HG03432 (cell line): ENCODE measurements around the gene GTF2IRD1.
"Not testable (repeated sequence)": the region's sequence is repeated elsewhere in the genome, so short reads cannot be mapped to it uniquely, and the experiment has no call there.

Source experiments
- ATAC-seq: cut with Tn5 transposase; IDR thresholded peaks from one replicate; pipeline ENCODE4 v1.9.1; 2021; ENCODE audit warnings: mild to moderate bottlenecking, moderate library complexity; ENCODE audit not compliant: unreplicated experiment

GTF2IRD1 gene

GRCh38 chr7:74625446-74625845 is 171.7 kb downstream of the GTF2IRD1 start:
- ATAC-seq = no peak

- no peak for ATAC-seq
These were observed 174.1 kb downstream of the GTF2IRD1 start for GRCh38 chr7:74627661-74628411.

GRCh38 chr7:74632505-74632904 is 178.8 kb downstream of the GTF2IRD1 start:
- ATAC-seq = no peak

- no peak for ATAC-seq
These were observed 179.8 kb downstream of the GTF2IRD1 start for GRCh38 chr7:74633451-74633921.

- ATAC-seq = no peak
These were observed 184.0 kb downstream of the GTF2IRD1 start for GRCh38 chr7:74637745-74638144.

- ATAC-seq = peak; percentile 88
These were observed 196.3 kb downstream of the GTF2IRD1 start for GRCh38 chr7:74650055-74650454.

GRCh38 chr7:74650493-74651132 is 196.9 kb downstream of the GTF2IRD1 start:
- ATAC-seq = peak; percentile 53

GRCh38 chr7:74651133-74651504 is 197.4 kb downstream of the GTF2IRD1 start:
- not testable (repeated sequence) for ATAC-seq
